ENCODE results near the gene NFIB.

Gene NFIB

GRCh38 chr9:14313951-14314423 is at the start of gene NFIB:
Gene NFIB (minus strand): TSS chr9:14314141. CDS start chr9:14313511, 630 bp downstream.
- TF ChIP-seq CTCF (IDR thresholded peaks at IDR 0.05; ENCODE audit: insufficient read depth, missing control alignments), result no peak
- no peak for DNase-seq (ENCODE audit: insufficient read length, low spot score)
- no peak for FAIRE-seq

GRCh38 chr9:14362175-14362574 is 48.2 kb upstream of the NFIB start:
- DNase-seq (ENCODE audit: insufficient read length, low spot score) (no peak), FAIRE-seq (no peak)
- TF ChIP-seq CTCF (IDR thresholded peaks at IDR 0.05; ENCODE audit: insufficient read depth, missing control alignments), result no peak

- DNase-seq (ENCODE audit: insufficient read length, low spot score) (no peak), FAIRE-seq (no peak)
- no peak for TF ChIP-seq CTCF (IDR thresholded peaks at IDR 0.05; ENCODE audit: insufficient read depth, missing control alignments)
Observed at GRCh38 chr9:14361074-14361473, 47.1 kb upstream of the NFIB start.

- no peak for FAIRE-seq
- DNase-seq (ENCODE audit: insufficient read length, low spot score), result no peak
Observed at GRCh38 chr9:14358523-14358922, 44.6 kb upstream of the NFIB start.

GRCh38 chr9:14356351-14357265 is 42.7 kb upstream of the NFIB start:
- TF ChIP-seq CTCF (IDR thresholded peaks at IDR 0.05; ENCODE audit: insufficient read depth, missing control alignments), result no peak
- FAIRE-seq (no peak), DNase-seq (ENCODE audit: insufficient read length, low spot score) (no peak)

More at GRCh38 chr9:14358523-14358922, 44.6 kb upstream of the NFIB start:
- TF ChIP-seq CTCF (IDR thresholded peaks at IDR 0.05; ENCODE audit: insufficient read depth, missing control alignments), result no peak

GRCh38 chr9:14354201-14354600 is 40.3 kb upstream of the NFIB start:
- FAIRE-seq (no peak), DNase-seq (ENCODE audit: insufficient read length, low spot score) (no peak)
- no peak for TF ChIP-seq CTCF (IDR thresholded peaks at IDR 0.05; ENCODE audit: insufficient read depth, missing control alignments)

Data from D721Med (cell line).